Tibial nerve (tissue), 3 donors: ENCODE data around the gene SH3RF3.

Experiments
- CTCF ChIP-seq, 5 experiments: fragments of 200-600 bp in 3 of 5; fragments of 450-650 bp in 2 of 5; sonication (generic) in 3 of 5; IDR thresholded peaks; one replicate each; pipeline ENCODE4 v1.5.1; 2016 to 2019; ENCODE audit warnings: antibody characterized with exemption in 5 of 5, mild to moderate bottlenecking in 3 of 5, moderate library complexity in 2 of 5
- POLR2A ChIP-seq, 2 donors: fragments of 450-650 bp; IDR thresholded peaks; one replicate each; pipeline ENCODE4 v1.6.1; 2017; ENCODE audit warnings: antibody characterized with exemption in 2 of 2, mild to moderate bottlenecking in 2 of 2, moderate library complexity in 2 of 2

- TF ChIP-seq CTCF (IDR thresholded peaks at IDR 0.05) (no peak), POLR2A (IDR thresholded peaks at IDR 0.05) (no peak)
These were observed 131.3 kb downstream of the SH3RF3 start for GRCh38 chr2:109260116-109260855.
